OCI-LY7 (cell line): Measurements from ENCODE around the gene GFAP.

Experiments
- CTCF ChIP-seq: fragments of 200-600 bp; sonication (generic); conservative IDR thresholded peaks from 2 replicates; pipeline ENCODE4 v1.5.1; 2014; ENCODE audit warnings: mild to moderate bottlenecking, antibody characterized with exemption, low read length, moderate library complexity, mixed read lengths
- EZH2phosphoT487 ChIP-seq: fragments of 200-600 bp; sonication (generic); IDR thresholded peaks from 2 replicates; pipeline ENCODE4 v1.6.1; 2018; ENCODE audit warnings: low read depth, borderline replicate concordance, mild to moderate bottlenecking, mixed run types, antibody characterized with exemption, low read length, moderate library complexity, mixed read lengths

DNA sequence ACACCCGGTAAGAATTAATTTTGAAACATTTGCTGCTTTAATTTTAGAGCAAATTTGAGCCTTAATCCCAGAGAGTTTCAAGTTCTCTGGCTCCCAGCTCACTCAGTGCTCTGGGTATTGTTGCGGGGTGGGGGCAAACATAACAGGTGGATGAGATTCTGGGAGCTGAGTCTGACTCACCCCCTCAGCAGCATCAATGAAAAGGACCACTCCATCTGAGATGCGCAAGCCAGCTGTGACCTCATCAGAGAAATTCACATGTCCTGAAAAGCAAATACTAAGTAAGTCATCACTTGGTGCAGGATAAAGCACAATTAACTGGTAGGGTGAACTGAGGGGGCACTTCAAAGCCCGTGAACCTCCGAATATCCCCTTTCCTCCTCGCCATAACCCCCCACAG is 35.9 kb downstream of the GFAP start:
- TF ChIP-seq CTCF, result no peak
- TF ChIP-seq EZH2phosphoT487, result no peak
